H9 (cell line): ENCODE data around the gene SERPINB8. TPM values are rescaled to one million over a fixed set of nuclear protein-coding genes. Genes with fewer than 3 reads are reported as not detected.

Source experiments
- DNase-seq: peaks from one replicate; pipeline ENCODE4 v3.0.0-alpha.2; 2017
- H2AFZ ChIP-seq: one replicate; pipeline ENCODE4 v1.6.1; 2013; ENCODE audit warnings: mild to moderate bottlenecking, low read length, control low read depth, moderate library complexity
- H2AK5ac ChIP-seq: 2 replicates; pipeline ENCODE4 v1.6.1; 2013; ENCODE audit warnings: low read length, control low read depth, mixed read lengths; ENCODE audit not compliant: insufficient read length
- H2BK120ac ChIP-seq: one replicate; pipeline ENCODE4 v1.6.1; 2013; ENCODE audit warnings: low read depth, mild to moderate bottlenecking, low read length, control low read depth, inconsistent platforms; ENCODE audit not compliant: poor library complexity, severe bottlenecking
- H2BK12ac ChIP-seq: 2 replicates; pipeline ENCODE4 v1.6.1; 2013; ENCODE audit warnings: low read length, control low read depth, mixed read lengths, low read depth; ENCODE audit not compliant: insufficient read length
- H2BK15ac ChIP-seq: 2 replicates; pipeline ENCODE4 v1.6.1; 2013; ENCODE audit warnings: low read depth, low read length, control low read depth
- H2BK20ac ChIP-seq: one replicate; pipeline ENCODE4 v1.6.1; 2013; ENCODE audit warnings: low read depth, mild to moderate bottlenecking, low read length, control low read depth, inconsistent platforms; ENCODE audit not compliant: poor library complexity, severe bottlenecking
- H2BK5ac ChIP-seq: 2 replicates; pipeline ENCODE4 v1.6.1; 2013; ENCODE audit warnings: low read length, control low read depth, mixed read lengths; ENCODE audit not compliant: insufficient read length
- H3K14ac ChIP-seq: 2 replicates; pipeline ENCODE4 v1.6.1; 2013; ENCODE audit warnings: low read length, control low read depth; ENCODE audit not compliant: insufficient read depth
- H3K18ac ChIP-seq: 2 replicates; pipeline ENCODE4 v1.6.1; 2013; ENCODE audit warnings: low read depth, mild to moderate bottlenecking, mixed read lengths, low read length, control low read depth; ENCODE audit not compliant: insufficient read length
- H3K23ac ChIP-seq: 2 replicates; pipeline ENCODE4 v1.6.1; 2013; ENCODE audit warnings: low read length, control low read depth, mixed read lengths, low read depth; ENCODE audit not compliant: insufficient read length
- H3K23me2 ChIP-seq: 2 replicates; pipeline ENCODE4 v1.6.1; 2013; ENCODE audit warnings: low read depth, mild to moderate bottlenecking, mixed read lengths, low read length, control low read depth; ENCODE audit not compliant: insufficient read length, poor library complexity, severe bottlenecking
- H3K27ac ChIP-seq: 2 replicates; pipeline ENCODE4 v1.5.1; 2013; ENCODE audit warnings: low read length, control low read depth, mixed read lengths, low read depth; ENCODE audit not compliant: insufficient read length
- H3K27me3 ChIP-seq: 2 replicates; pipeline ENCODE4 v1.6.1; 2013; ENCODE audit warnings: low read length, control low read depth, inconsistent platforms; ENCODE audit not compliant: insufficient read depth
- H3K4ac ChIP-seq: 2 replicates; pipeline ENCODE4 v1.6.1; 2013; ENCODE audit warnings: low read depth, mild to moderate bottlenecking, control low read depth, inconsistent platforms, low read length, moderate library complexity
- H3K4me1 ChIP-seq: 2 replicates; pipeline ENCODE4 v1.6.1; 2013; ENCODE audit warnings: low read length, control low read depth, inconsistent platforms; ENCODE audit not compliant: insufficient read depth
- H3K4me2 ChIP-seq: 2 replicates; pipeline ENCODE4 v1.6.1; 2013; ENCODE audit warnings: low read length, control low read depth, mixed read lengths; ENCODE audit not compliant: insufficient read length, insufficient read depth
- H3K56ac ChIP-seq: 2 replicates; pipeline ENCODE4 v1.6.1; 2013; ENCODE audit warnings: low read depth, mild to moderate bottlenecking, mixed read lengths, low read length, control low read depth; ENCODE audit not compliant: insufficient read length
- H3K79me1 ChIP-seq: 2 replicates; pipeline ENCODE4 v1.6.1; 2013; ENCODE audit warnings: low read depth, mild to moderate bottlenecking, moderate library complexity, low read length, control low read depth, inconsistent platforms; ENCODE audit not compliant: insufficient read depth, poor library complexity, severe bottlenecking
- H3K79me2 ChIP-seq: 2 replicates; pipeline ENCODE4 v1.6.1; 2013; ENCODE audit warnings: low read length, control low read depth, inconsistent platforms; ENCODE audit not compliant: insufficient read depth
- H3K9ac ChIP-seq: 2 replicates; pipeline ENCODE4 v1.6.1; 2013; ENCODE audit warnings: low read length, control low read depth, mixed read lengths; ENCODE audit not compliant: insufficient read length; ENCODE audit errors: extremely low read depth
- H3K9me3 ChIP-seq: one replicate; pipeline ENCODE4 v1.6.1; 2013; ENCODE audit warnings: low read depth, low read length, inconsistent platforms; ENCODE audit not compliant: control insufficient read depth
- H3T11ph ChIP-seq: one replicate; pipeline ENCODE4 v1.6.1; 2013; ENCODE audit warnings: mild to moderate bottlenecking, low read length, control low read depth, inconsistent platforms
- H4K20me1 ChIP-seq: one replicate; pipeline ENCODE4 v1.6.1; 2013; ENCODE audit not compliant: control insufficient read depth, insufficient read length, insufficient read depth
- H4K5ac ChIP-seq: 2 replicates; pipeline ENCODE4 v1.6.1; 2013; ENCODE audit warnings: low read depth, mild to moderate bottlenecking, mixed read lengths, low read length, control low read depth; ENCODE audit not compliant: insufficient read length
- H4K8ac ChIP-seq: replicated peaks from 2 replicates; pipeline ENCODE4 v1.6.1; 2013; ENCODE audit warnings: low read length, control low read depth, mixed read lengths, low read depth; ENCODE audit not compliant: insufficient read length
- H4K91ac ChIP-seq: 2 replicates; pipeline ENCODE4 v1.6.1; 2013; ENCODE audit warnings: low read depth, mild to moderate bottlenecking, moderate library complexity, mixed read lengths, low read length, control low read depth; ENCODE audit not compliant: insufficient read length
- H3K27ac Mint-ChIP-seq, 3 experiments: 2 replicates in 2 of 3; 3 replicates in 1 of 3; pipeline ENCODE4 v1.8.0; 2020 to 2021; ENCODE audit warnings: mixed read lengths in 3 of 3, mild to moderate bottlenecking in 1 of 3, moderate library complexity in 1 of 3
- H3K27me3 Mint-ChIP-seq: 2 replicates; pipeline ENCODE4 v1.8.0; 2021; ENCODE audit warnings: low read depth, mild to moderate bottlenecking, moderate library complexity, mixed read lengths
- H3K36me3 Mint-ChIP-seq, 3 experiments: 2 replicates in 2 of 3; 3 replicates in 1 of 3; pipeline ENCODE4 v1.8.0; 2020 to 2021; ENCODE audit warnings: low read depth in 3 of 3, mixed read lengths in 3 of 3; ENCODE audit not compliant: insufficient read depth in 1 of 3
- H3K4me1 Mint-ChIP-seq, 2 experiments: 2 replicates each; pipeline ENCODE4 v1.8.0; 2020; ENCODE audit warnings: mixed read lengths in 2 of 2
- H3K4me3 Mint-ChIP-seq, 2 experiments: 2 replicates in 1 of 2; 3 replicates in 1 of 2; pipeline ENCODE4 v1.8.0; 2020 to 2021; ENCODE audit warnings: mild to moderate bottlenecking in 2 of 2, mixed read lengths in 2 of 2, moderate library complexity in 1 of 2
- H3K9me3 Mint-ChIP-seq, 2 experiments: 2 replicates in 1 of 2; 3 replicates in 1 of 2; pipeline ENCODE4 v1.8.0; 2020; ENCODE audit warnings: mild to moderate bottlenecking in 2 of 2, mixed read lengths in 2 of 2, moderate library complexity in 1 of 2
- WGBS: extraction: QIAGEN DNeasy Blood & Tissue Kit; methylation state at CpG from one replicate; pipeline ENCODE4 v1.1.7; 2013; ENCODE audit warnings: missing lambda C conversion rate, low lambda C conversion rate, mixed read lengths; ENCODE audit not compliant: insufficient read length; ENCODE audit errors: extremely low coverage; 5-methylcytosine and 5-hydroxymethylcytosine counted together
- total RNA-seq: library from RNA; stranded (reverse); gene quantifications from 2 replicates; pipeline ENCODE4 v1.2.1, GENCODE V29; 2021
- TF ChIP-seq, protein P1 (sequence below): fragments of 200-600 bp; sonication (generic); conservative IDR thresholded peaks from 3 replicates; pipeline ENCODE4 v1.8.0; 2021; ENCODE audit warnings: antibody characterized with exemption, mild to moderate bottlenecking

Gene SERPINB8
- total RNA-seq, 1 experiment from 2014 or later, result 2.1 TPM

DNA sequence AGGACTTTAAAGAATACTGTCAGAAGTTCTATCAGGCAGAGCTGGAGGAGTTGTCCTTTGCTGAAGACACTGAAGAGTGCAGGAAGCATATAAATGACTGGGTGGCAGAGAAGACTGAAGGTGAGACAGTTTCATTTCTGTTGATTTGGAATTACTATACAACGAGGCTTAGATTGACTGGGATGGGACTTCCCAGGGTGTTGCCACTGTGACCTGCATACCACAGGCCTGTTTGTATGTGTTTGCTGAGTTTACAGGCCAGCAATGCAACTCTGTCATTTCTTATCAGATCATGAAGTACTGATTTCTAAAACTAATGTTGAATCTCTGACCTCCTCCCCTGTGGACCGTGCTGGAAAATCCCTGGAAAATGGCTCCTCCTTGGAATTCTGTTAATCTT is 11.8 kb downstream of the SERPINB8 start:
- Histone ChIP-seq H3K27me3 (peaks cover 18% of the 10 kb centered on the region), H3K23me2 (no peaks in the 10 kb centered on the region), H3K9me3 (no peaks in the 10 kb centered on the region), H2BK20ac (no peak overlapping the region), H4K91ac (no peak overlapping the region), H4K5ac (no peak overlapping the region), H3K4me2 (no peak overlapping the region), H2BK5ac (no peak overlapping the region), H4K20me1 (no peaks in the 10 kb centered on the region), H3K18ac (no peak overlapping the region), H2AK5ac (no peak overlapping the region), H3K23ac (no peak overlapping the region), H3K4ac (no peak overlapping the region), H2BK15ac (no peak overlapping the region), H2BK120ac (no peak overlapping the region), H2BK12ac (no peak overlapping the region), H3K4me1 (no peaks in the 10 kb centered on the region), H3K27ac (no peak overlapping the region), H3K14ac (no peak overlapping the region), H4K8ac (no peak overlapping the region), H2AFZ (no peak overlapping the region), H3K79me1 (no peaks in the 10 kb centered on the region), H3K56ac (no peak overlapping the region), H3T11ph (no peak overlapping the region), H3K9ac (no peak overlapping the region), H3K79me2 (no peaks in the 10 kb centered on the region)
- peaks cover 0 to 6% of the 10 kb centered on the region in 2 experiments; a peak in 3 of 4 replicates for H3K4me1 Mint-ChIP-seq
- peaks cover 37% of the 10 kb centered on the region for H3K27me3 Mint-ChIP-seq
- no peak overlapping the region; a peak in 1 of 7 replicates for H3K27ac Mint-ChIP-seq
- H3K9me3 Mint-ChIP-seq, result no peaks in the 10 kb centered on the region
- TF ChIP-seq, protein P1, sequence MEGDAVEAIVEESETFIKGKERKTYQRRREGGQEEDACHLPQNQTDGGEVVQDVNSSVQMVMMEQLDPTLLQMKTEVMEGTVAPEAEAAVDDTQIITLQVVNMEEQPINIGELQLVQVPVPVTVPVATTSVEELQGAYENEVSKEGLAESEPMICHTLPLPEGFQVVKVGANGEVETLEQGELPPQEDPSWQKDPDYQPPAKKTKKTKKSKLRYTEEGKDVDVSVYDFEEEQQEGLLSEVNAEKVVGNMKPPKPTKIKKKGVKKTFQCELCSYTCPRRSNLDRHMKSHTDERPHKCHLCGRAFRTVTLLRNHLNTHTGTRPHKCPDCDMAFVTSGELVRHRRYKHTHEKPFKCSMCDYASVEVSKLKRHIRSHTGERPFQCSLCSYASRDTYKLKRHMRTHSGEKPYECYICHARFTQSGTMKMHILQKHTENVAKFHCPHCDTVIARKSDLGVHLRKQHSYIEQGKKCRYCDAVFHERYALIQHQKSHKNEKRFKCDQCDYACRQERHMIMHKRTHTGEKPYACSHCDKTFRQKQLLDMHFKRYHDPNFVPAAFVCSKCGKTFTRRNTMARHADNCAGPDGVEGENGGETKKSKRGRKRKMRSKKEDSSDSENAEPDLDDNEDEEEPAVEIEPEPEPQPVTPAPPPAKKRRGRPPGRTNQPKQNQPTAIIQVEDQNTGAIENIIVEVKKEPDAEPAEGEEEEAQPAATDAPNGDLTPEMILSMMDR, result no peak
- WGBS, result no CpG with 5 or more reads among the region's 2 CpGs
- no peak for DNase-seq
- no peak overlapping the region for H3K4me3 Mint-ChIP-seq
- H3K36me3 Mint-ChIP-seq, result no peaks in the 10 kb centered on the region; a peak in 1 of 7 replicates
